ENCODE data around the gene RTN4RL1. TPM values are rescaled to one million over a fixed set of nuclear protein-coding genes. Genes with fewer than 3 reads are reported as not detected.

Gene RTN4RL1
- total and polyA plus RNA-seq, 9 of the 15 experiments (the other 6 are each of a cell fraction or from before 2014, with no cell fraction given): 0.04 to 0.06 (median 0.04) TPM; not detected in 5

DNA sequence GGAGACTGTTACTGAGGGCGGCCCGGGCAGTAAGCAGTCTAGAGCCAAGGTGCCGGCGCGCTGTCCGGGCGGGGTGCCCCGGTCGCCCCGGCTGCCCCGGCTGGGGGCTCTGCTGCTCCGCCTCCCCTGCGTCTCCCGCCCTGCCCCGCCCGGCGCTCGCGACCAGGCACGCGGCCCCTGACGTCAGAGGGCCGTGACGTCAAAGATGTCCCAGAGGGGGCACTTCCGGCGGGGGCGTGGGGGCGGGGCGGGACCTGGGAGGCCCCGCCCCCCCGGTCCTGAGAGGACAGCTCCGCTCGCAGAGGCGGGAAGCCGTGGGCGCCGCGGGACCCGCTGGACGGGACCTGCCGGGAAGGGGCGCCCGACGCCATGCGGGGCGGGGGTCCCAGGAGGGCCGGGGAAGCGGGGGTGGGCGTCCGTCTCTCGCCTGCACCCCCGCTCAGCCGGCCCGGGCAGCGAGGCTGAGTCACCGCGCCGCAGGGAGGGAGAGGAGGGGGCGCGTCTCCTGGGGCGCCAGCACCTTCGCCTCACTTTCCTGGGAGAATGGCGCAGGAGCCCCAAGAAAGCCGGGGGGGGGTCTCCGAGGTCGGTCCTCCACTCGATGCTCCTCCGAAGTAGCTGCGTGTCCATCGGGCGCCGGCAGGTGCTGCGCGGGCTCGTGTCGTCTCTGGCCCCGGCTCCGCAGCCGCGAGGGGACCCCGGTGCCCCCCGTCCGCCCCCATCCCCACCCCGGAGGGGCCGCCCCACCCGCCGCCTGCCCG is 25.3 kb upstream of the RTN4RL1 start (continued):
- TF ChIP-seq, protein P1, sequence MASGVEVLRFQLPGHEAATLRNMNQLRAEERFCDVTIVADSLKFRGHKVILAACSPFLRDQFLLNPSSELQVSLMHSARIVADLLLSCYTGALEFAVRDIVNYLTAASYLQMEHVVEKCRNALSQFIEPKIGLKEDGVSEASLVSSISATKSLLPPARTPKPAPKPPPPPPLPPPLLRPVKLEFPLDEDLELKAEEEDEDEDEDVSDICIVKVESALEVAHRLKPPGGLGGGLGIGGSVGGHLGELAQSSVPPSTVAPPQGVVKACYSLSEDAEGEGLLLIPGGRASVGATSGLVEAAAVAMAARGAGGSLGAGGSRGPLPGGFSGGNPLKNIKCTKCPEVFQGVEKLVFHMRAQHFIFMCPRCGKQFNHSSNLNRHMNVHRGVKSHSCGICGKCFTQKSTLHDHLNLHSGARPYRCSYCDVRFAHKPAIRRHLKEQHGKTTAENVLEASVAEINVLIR (CRISPR knock-in tag; IDR thresholded peaks at IDR 0.05): peak; percentile 88
- TF ChIP-seq CREM (IDR thresholded peaks at IDR 0.05; ENCODE audit: low read depth): peak; percentile 95
- no peak for TF ChIP-seq NUFIP1 (IDR thresholded peaks at IDR 0.05; ENCODE audit: partially characterized antibody)
- TF ChIP-seq SRSF7 (optimal IDR thresholded peaks at IDR 0.05; ENCODE audit: low read depth, low read length): no peak
- TF ChIP-seq USF1 (CRISPR knock-in tag; IDR thresholded peaks at IDR 0.05): no peak
- no peak for TF ChIP-seq CBX8 (IDR thresholded peaks at IDR 0.05; ENCODE audit: borderline replicate concordance, extremely low read depth, low read depth, low read length, poor library complexity, severe bottlenecking)
- TF ChIP-seq ZNF592 (IDR thresholded peaks at IDR 0.05): no peak
- TF ChIP-seq ARID3A (IDR thresholded peaks at IDR 0.05; ENCODE audit: borderline replicate concordance, low read depth, low read length): no peak
- TF ChIP-seq JUND (IDR thresholded peaks at IDR 0.05; ENCODE audit: borderline replicate concordance, low read depth, low read length): peak; percentile 21; the same call in 1 of the 2 replicates
- no peak; the same call in 2 of the 3 replicates for TF ChIP-seq JUND (tag; IDR thresholded peaks at IDR 0.05; ENCODE audit: borderline replicate concordance, low read depth, low read length)
- no peak for TF ChIP-seq HNRNPUL1 (IDR thresholded peaks at IDR 0.05; ENCODE audit: low read length)
- TF ChIP-seq NBN (IDR thresholded peaks at IDR 0.05; ENCODE audit: low read depth): no peak
- no peak for TF ChIP-seq EZH2 (IDR thresholded peaks at IDR 0.05; ENCODE audit: borderline replicate concordance, low read depth, low read length)
- TF ChIP-seq SIRT6 (IDR thresholded peaks at IDR 0.05; ENCODE audit: low read depth, low read length): no peak
- no peak for TF ChIP-seq ZNF445 (CRISPR knock-in tag; IDR thresholded peaks at IDR 0.05; ENCODE audit: low read depth)
- TF ChIP-seq SMARCA5 (IDR thresholded peaks at IDR 0.05): no peak
- TF ChIP-seq ZNF695 (CRISPR knock-in tag; IDR thresholded peaks at IDR 0.05): no peak
- TF ChIP-seq XRCC3 (IDR thresholded peaks at IDR 0.05): no peak
- TF ChIP-seq ZNF444 (CRISPR knock-in tag; IDR thresholded peaks at IDR 0.05): no peak
- TF ChIP-seq, protein P2, sequence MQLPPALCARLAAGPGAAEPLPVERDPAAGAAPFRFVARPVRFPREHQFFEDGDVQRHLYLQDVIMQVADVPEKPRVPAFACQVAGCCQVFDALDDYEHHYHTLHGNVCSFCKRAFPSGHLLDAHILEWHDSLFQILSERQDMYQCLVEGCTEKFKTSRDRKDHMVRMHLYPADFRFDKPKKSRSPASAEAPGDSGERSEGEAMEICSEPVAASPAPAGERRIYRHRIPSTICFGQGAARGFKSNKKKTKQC (CRISPR knock-in tag; IDR thresholded peaks at IDR 0.05): no peak
